NCI-H2171 treated with DMSO at 0.1 percent for 48 hours (cell line): Measurements from ENCODE around the gene HBA1.
"Not testable (repeated sequence)": the region's sequence is repeated elsewhere in the genome, so short reads cannot be mapped to it uniquely, and the experiment has no call there.

ENCODE experiments used
- DNase-seq: peaks from one replicate; lab custom pipeline; 2025; lab: John Stamatoyannopoulos, UW

HBA1 gene

DNA sequence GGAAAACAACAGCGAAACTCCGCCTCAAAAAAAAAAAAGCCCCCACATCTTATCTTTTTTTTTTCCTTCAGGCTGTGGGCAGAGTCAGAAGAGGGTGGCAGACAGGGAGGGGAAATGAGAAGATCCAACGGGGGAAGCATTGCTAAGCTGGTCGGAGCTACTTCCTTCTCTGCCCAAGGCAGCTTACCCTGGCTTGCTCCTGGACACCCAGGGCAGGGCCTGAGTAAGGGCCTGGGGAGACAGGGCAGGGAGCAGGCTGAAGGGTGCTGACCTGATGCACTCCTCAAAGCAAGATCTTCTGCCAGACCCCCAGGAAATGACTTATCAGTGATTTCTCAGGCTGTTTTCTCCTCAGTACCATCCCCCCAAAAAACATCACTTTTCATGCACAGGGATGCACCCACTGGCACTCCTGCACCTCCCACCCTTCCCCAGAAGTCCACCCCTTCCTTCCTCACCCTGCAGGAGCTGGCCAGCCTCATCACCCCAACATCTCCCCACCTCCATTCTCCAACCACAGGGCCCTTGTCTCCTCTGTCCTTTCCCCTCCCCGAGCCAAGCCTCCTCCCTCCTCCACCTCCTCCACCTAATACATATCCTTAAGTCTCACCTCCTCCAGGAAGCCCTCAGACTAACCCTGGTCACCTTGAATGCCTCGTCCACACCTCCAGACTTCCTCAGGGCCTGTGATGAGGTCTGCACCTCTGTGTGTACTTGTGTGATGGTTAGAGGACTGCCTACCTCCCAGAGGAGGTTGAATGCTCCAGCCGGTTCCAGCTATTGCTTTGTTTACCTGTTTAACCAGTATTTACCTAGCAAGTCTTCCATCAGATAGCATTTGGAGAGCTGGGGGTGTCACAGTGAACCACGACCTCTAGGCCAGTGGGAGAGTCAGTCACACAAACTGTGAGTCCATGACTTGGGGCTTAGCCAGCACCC is 1.2 kb upstream of the HBA1 start:
- DNase-seq, result no peak

GRCh38 chr16:176006-176405 is 474 bp upstream of the HBA1 start:
- DNase-seq, result not testable (repeated sequence)

- peak; percentile 94 for DNase-seq
Measured at GRCh38 chr16:177394-177822, 928 bp downstream of the HBA1 start.

GRCh38 chr16:177981-178667 is 1.6 kb downstream of the HBA1 start:
- DNase-seq, result no peak

DNA sequence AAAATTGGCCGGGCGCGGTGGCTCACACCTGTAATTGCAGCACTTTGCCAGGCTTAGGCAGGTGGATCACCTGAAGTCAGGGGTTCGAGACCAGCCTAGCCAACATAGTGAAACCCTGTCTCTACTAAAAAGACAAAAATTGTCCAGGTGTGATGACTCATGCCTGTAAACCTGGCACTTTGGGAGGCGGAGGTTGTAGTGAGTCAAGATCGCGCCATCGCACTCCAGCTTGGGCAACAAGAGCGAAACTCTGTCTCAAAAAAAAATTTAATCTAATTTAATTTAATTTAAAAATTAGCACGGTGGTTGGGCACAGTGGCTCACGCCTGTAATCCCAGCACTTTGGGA is 2.2 kb downstream of the HBA1 start:
- no peak for DNase-seq

DNA sequence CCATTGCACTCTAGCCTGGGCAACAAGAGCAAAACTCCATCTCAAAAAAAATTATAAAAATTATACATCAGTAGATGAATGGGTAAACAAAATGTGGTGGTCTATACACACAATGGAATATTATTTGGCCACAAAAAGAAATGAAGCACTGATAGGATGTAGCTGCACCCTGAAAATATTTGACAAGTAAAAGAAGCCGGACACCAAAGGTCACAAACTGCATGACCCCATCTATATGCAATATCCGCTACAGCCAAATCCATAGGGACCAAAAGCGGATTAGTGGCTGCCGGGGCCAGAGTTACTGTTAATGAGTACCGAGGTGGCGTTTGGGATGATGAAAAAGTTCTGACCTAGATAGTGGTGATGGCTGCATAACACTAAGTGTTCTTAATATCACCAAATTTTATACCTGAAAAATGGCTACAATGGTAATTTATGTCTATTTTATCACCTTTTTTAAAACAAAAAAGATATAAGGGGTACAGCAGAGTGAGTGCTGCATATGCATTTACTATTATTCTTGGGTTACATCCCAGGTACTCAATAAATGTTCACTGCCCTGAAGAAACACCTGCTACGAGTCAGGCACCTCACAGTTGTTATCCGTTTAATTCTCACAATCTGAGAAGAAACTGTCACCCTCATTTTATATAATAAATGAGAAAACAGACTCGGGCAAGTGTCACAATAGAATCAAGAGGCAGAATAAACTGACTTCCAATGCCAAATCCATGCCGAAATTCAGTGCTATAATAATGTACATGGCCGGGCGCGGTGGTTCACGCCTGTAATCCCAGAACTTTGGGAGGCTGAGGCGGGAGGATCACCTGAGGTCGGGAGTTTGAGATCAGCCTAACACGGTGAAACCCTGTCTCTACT is 3.0 kb downstream of the HBA1 start:
- DNase-seq, result no peak

DNA sequence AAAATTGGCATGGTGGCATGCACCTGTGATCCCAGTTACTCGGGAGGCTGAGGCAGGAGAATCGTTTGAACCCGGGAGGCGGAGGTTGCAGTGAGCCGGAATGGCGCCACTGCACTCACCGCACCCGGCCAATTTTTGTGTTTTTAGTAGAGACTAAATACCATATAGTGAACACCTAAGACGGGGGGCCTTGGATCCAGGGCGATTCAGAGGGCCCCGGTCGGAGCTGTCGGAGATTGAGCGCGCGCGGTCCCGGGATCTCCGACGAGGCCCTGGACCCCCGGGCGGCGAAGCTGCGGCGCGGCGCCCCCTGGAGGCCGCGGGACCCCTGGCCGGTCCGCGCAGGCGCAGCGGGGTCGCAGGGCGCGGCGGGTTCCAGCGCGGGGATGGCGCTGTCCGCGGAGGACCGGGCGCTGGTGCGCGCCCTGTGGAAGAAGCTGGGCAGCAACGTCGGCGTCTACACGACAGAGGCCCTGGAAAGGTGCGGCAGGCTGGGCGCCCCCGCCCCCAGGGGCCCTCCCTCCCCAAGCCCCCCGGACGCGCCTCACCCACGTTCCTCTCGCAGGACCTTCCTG is 3.7 kb downstream of the HBA1 start, which contains the start of gene HBQ1:
Gene HBQ1, plus strand, starts transcription at position 359 of the 575 bp plus-strand sequence. Its CDS starts 28 bp downstream, at position 387.
- peak; percentile 38 for DNase-seq

GRCh38 chr16:180681-181564 is 4.4 kb downstream of the HBA1 start:
- DNase-seq, result peak; percentile 81

- peak; percentile 48 for DNase-seq
Measured at GRCh38 chr16:181565-182021, 5.1 kb downstream of the HBA1 start.

DNA sequence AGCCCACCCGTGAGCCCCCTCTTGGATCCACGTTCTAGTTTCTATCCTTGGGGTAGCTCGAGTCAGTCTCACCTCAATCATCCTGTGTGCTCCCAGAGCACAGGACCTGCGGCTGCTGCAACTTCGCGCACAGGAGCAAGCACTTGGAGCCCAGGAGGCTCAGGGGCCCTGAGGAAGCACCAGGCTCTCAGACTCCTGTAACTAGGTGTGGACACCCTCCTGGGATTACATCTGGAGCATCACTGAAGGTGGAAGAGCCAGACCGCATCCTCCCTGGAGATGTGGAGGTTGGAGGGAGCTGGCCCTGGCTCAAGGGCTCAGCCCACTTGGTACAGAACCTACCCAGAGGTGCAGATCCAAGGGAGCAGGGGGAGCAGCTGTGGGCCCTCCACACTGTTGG is 6.5 kb downstream of the HBA1 start:
- DNase-seq, result no peak

DNA sequence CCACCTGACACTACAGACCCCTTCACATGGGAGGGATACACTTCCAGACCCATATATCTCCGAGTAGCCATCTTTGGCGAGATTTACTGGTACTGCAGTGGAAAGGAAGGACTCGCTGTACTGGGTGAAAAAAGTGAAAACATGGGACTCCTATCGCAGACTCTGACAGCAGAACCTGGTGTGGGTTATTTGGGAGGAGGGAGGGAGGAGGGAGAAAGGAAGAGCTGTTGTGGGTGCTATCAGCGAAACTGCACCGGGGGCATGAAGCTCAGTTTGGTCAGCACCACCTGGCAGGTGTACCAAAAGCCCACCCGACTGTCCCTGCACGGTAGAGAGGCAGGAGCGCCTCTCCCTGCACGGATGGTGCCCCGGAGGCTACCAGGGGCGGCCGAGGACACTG is 8.7 kb downstream of the HBA1 start:
- DNase-seq, result no peak

- DNase-seq, result no peak
Measured at GRCh38 chr16:185691-186090, 9.2 kb downstream of the HBA1 start.

DNA sequence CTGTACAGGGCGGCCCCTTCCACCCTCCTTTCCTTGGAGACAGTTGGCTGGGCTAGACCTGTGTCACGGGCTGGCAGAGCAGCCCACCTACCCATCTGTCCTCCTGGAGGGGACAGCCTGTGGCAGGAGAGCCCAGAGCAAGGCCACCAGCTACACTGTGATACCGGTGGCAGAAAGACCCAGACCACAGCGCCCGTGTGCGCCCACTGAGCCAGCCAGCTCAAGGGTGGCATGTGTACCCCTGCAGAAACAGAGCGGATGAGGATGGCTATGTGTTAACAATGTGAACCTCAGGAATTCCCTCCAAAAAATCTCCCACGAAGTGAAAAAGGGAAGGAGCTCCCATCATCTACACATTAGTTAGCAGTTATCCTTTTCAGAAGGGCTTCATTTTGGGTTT is 10.8 kb downstream of the HBA1 start:
- no peak for DNase-seq

DNA sequence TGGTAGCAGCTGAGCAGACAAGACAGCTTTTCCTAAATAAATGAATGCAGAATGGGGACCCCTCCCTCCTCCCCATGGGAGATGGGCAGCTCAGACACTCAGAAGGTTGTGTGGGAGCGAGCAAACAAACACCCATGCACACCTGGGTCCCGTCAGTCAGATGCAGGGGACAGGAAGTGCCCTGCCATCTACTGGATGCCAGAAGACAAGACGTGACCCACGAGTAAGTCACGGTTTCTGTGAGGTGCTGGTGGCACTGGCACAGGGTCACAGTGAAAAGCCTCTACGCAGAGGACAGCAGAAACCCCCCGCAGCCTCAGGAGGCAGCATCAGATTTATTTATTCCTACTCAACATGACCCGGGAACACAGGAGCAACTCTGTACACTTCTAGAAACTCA is 12.2 kb downstream of the HBA1 start:
- DNase-seq, result peak; percentile 32

DNA sequence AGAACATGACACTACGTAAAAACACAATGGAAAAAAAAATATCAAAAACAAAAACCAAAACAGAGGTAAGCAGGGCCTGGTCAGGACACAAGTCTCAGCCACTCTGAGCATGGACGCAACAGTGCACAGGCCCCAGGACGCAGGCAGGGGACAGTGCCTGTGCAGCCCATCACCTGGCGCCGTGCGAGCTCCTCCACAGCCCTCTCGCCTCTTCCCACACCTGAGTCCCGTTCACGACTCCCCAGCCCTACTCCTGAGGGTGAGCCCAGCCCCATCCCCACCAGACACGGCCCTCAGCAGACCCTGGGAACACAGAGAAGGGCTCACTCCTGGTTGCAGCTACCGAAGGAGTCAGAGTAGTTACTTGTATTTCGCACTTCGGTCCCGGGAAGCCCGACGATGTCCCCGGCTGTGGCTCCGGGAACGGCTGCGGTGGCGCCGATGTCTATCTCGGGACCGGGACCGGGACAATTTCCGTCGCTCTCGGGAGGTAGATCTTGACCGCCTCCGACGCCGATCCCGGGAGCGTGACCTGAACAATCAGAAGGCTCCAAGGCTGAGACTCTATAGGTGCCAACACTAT is 13.2 kb downstream of the HBA1 start:
- no peak for DNase-seq

DNA sequence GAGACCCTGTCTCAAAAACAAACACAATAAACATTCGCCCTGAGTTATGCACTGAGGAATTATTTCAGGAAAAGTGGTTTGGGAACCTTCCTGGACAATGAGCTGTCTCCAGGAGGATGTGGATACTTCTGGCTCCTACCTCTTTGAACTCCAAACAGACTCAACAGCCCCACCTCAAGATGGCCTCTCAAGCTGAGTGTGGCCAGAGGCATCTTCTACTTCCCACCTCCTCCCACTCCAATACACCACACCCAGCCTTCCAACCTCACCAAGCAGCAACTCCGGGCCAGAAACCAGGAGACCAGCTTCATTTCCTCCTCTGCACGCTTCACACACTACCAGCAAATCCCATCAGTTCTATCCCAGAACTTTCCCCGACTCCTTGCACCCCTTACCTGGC is 15.4 kb downstream of the HBA1 start:
- DNase-seq, result no peak

- DNase-seq, result no peak
Measured at GRCh38 chr16:192686-193085, 16.2 kb downstream of the HBA1 start.

- DNase-seq, result no peak
Measured at GRCh38 chr16:193441-193840, 17.0 kb downstream of the HBA1 start.

GRCh38 chr16:194516-194915 is 18.0 kb downstream of the HBA1 start:
- no peak for DNase-seq

- peak; percentile 61 for DNase-seq
Measured at GRCh38 chr16:200388-200787, 23.9 kb downstream of the HBA1 start.
